Sigmoid colon (tissue), 7 donors: ENCODE results near the gene RASGRF2. TPM values are rescaled to one million over a fixed set of nuclear protein-coding genes. Genes with fewer than 3 reads are reported as not detected.

ENCODE experiments used
- DNase-seq: peaks from one replicate; pipeline ENCODE4 v3.0.0-alpha.2; 2019
- H3K27ac ChIP-seq, 4 donors: fragments of 200-600 bp; sonication (generic); one replicate each; pipeline ENCODE4 v1.5.1; 2016 to 2019; ENCODE audit warnings: mild to moderate bottlenecking in 1 of 4
- H3K27me3 ChIP-seq, 3 donors: fragments of 200-600 bp; sonication (generic); one replicate each; pipeline ENCODE4 v1.5.1; 2019; ENCODE audit warnings: mild to moderate bottlenecking in 1 of 3
- H3K36me3 ChIP-seq, 4 donors: fragments of 200-600 bp; sonication (generic); one replicate each; pipeline ENCODE4 v1.5.1; 2016 to 2019
- H3K4me1 ChIP-seq, 4 donors: fragments of 200-600 bp; sonication (generic); one replicate each; pipeline ENCODE4 v1.5.1; 2017 to 2019
- H3K4me3 ChIP-seq, 4 donors: fragments of 200-600 bp; sonication (generic); one replicate each; pipeline ENCODE4 v1.5.1; 2017 to 2019; ENCODE audit warnings: mild to moderate bottlenecking in 2 of 4, moderate library complexity in 1 of 4
- H3K9me3 ChIP-seq, 4 donors: fragments of 200-600 bp in 3 of 4; sonication (generic) in 3 of 4; one replicate each; pipeline versions ENCODE4 v1.5.1 to v1.6.1; 2013 to 2019
- CTCF ChIP-seq, 4 experiments: fragments of 450-650 bp in 3 of 4; fragments of 200-600 bp in 1 of 4; IDR thresholded peaks; one replicate each; pipeline ENCODE4 v1.5.1; 2016 to 2019; ENCODE audit warnings: antibody characterized with exemption in 4 of 4, mild to moderate bottlenecking in 3 of 4, moderate library complexity in 2 of 4
- EP300 ChIP-seq, 4 donors: sonication (generic); formaldehyde crosslinking; IDR thresholded peaks; one replicate each; pipeline ENCODE4 v1.6.1; 2017; ENCODE audit warnings: antibody characterized with exemption in 4 of 4
- POLR2A ChIP-seq, 2 donors: fragments of 450-650 bp; IDR thresholded peaks; one replicate each; pipeline ENCODE4 v1.6.1; 2016; ENCODE audit warnings: antibody characterized with exemption in 2 of 2, mild to moderate bottlenecking in 2 of 2, moderate library complexity in 2 of 2
- POLR2AphosphoS5 ChIP-seq, 4 donors: sonication (generic); formaldehyde crosslinking; IDR thresholded peaks; one replicate each; pipeline ENCODE4 v1.6.1; 2017; ENCODE audit warnings: antibody characterized with exemption in 4 of 4
- WGBS, 2 donors: extraction: QIAGEN DNeasy Blood & Tissue Kit; methylation state at CpG; one replicate each; pipeline ENCODE4 v1.1.7; 2013; 5-methylcytosine and 5-hydroxymethylcytosine counted together
- intact Hi-C: fragments of 100-400 bp; cut with DNase I; formaldehyde crosslinking; loops from one replicate; pipeline ENCODE4 v1.15.1; 2023
- polyA plus RNA-seq, 3 donors: library from polyadenylated mRNA; stranded (reverse); fragments of 200-250 nt; gene quantifications; one replicate each; pipeline ENCODE4 v1.2.3, GENCODE V29; 2013
- total RNA-seq, 4 donors: library from RNA; depleted of rRNA; stranded (reverse); fragments of >200 nt; gene quantifications; one replicate each; pipeline ENCODE4 v1.1.0, GENCODE V29; 2016
- donor health status: healthy with polysubstance abuse.
- donor health status: Bipolar disorder and iron deficiency.
- donor health status: healthy.

RASGRF2 gene
- total and polyA plus RNA-seq, 7 donors, result under 0.01 to 9.5 (median 6.8) TPM

- Histone ChIP-seq H3K36me3 (no peaks in the 10 kb centered on the region), H3K27ac (no peak overlapping the region), H3K27me3 (no peaks in the 10 kb centered on the region), H3K4me1 (no peaks in the 10 kb centered on the region), H3K9me3 (no peaks in the 10 kb centered on the region), H3K4me3 (no peak overlapping the region)
- TF ChIP-seq POLR2A (IDR thresholded peaks at IDR 0.05), result no peak
- 93 to 100% methylated on average over 1 of the region's 1 CpG for WGBS, 2 donors
- no peak for DNase-seq
- intact Hi-C loops, result no loop called here
Observed at GRCh38 chr5:80990971-80991370, 30.8 kb downstream of the RASGRF2 start.

DNA sequence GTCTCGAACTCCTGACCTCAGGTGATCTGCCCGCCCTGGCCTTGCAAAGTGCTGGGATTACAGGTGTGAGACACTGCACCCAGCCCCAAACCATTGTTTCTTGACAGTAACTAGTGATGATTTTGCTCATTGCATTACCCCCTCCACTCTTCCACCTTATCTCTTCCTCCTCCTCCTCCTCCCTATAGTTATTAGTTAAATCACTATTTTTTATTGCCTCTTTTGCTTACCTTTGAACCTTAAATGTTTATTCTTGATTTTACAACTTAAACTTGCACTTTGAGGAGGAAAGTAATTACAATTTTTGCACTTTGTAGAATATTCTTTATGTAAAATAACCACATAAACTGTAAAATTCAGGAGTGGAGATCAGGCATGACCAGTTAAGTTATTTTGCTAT is 35.7 kb downstream of the RASGRF2 start:
- Histone ChIP-seq H3K36me3 (no peaks in the 10 kb centered on the region), H3K27ac (no peak overlapping the region), H3K9me3 (no peaks in the 10 kb centered on the region), H3K4me1 (no peaks in the 10 kb centered on the region), H3K27me3 (no peaks in the 10 kb centered on the region), H3K4me3 (no peak overlapping the region)
- WGBS, 2 donors, result 41 to 86% methylated on average over 2 of the region's 2 CpGs
- DNase-seq, result no peak
- intact Hi-C loops, result no loop called here
- TF ChIP-seq POLR2A (IDR thresholded peaks at IDR 0.05) (no peak), CTCF (IDR thresholded peaks at IDR 0.05) (no peak), EP300 (IDR thresholded peaks at IDR 0.05) (no peak), POLR2AphosphoS5 (IDR thresholded peaks at IDR 0.05) (no peak)

GRCh38 chr5:80998590-80998979 is 38.4 kb downstream of the RASGRF2 start:
- intact Hi-C loops, result no loop called here
- TF ChIP-seq EP300 (IDR thresholded peaks at IDR 0.05) (no peak), POLR2AphosphoS5 (IDR thresholded peaks at IDR 0.05) (no peak), POLR2A (IDR thresholded peaks at IDR 0.05) (no peak), CTCF (IDR thresholded peaks at IDR 0.05) (no peak)
- 45 to 84% methylated on average over 5 of the region's 5 CpGs for WGBS, 2 donors
- DNase-seq, result no peak
- Histone ChIP-seq H3K4me1 (peaks cover 0 to under 1% (median 0%) of the 10 kb centered on the region in 4 donors), H3K27me3 (no peaks in the 10 kb centered on the region), H3K27ac (no peak overlapping the region), H3K9me3 (no peaks in the 10 kb centered on the region), H3K36me3 (no peaks in the 10 kb centered on the region), H3K4me3 (no peak overlapping the region)

- H3K9me3 ChIP-seq, result no peaks in the 10 kb centered on the region
- H3K4me3 ChIP-seq, result no peak overlapping the region
- WGBS, 2 donors, result 66 to 78% methylated on average over 4 of the region's 4 CpGs
- H3K4me1 ChIP-seq, result peaks cover 0 to 11% (median 0%) of the 10 kb centered on the region in 4 donors
- H3K36me3 ChIP-seq, result no peaks in the 10 kb centered on the region
- intact Hi-C loops, result no loop called here
- H3K27ac ChIP-seq, result peak overlapping the region in 2 of 4 donors; percentile 14 to 37
- TF ChIP-seq CTCF (IDR thresholded peaks at IDR 0.05) (no peak), POLR2A (IDR thresholded peaks at IDR 0.05) (no peak), POLR2AphosphoS5 (IDR thresholded peaks at IDR 0.05) (no peak), EP300 (IDR thresholded peaks at IDR 0.05) (no peak)
- no peak for DNase-seq
- H3K27me3 ChIP-seq, result no peaks in the 10 kb centered on the region
Observed at GRCh38 chr5:81003811-81004386, 43.7 kb downstream of the RASGRF2 start.

DNA sequence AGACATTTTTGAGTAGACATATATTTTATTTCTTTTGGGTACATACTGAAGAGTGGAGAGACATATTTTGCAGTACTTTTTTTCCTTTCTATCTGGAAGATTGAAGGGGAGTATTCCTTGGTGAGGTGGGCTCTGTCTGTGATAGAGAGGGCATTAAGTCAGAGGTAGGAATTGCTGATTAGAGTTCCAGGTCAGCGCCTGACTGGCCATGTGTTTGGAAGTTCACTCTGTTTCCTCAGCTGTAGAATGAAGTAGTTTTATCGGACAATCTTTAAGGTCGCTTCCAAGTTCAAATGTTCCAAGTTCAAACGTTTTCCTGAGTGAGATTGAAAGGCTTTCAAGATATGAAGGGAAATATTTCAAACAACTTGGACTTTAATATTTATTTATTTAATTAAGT is 45.5 kb downstream of the RASGRF2 start:
- peaks cover 0 to 11% (median 0%) of the 10 kb centered on the region in 4 donors for H3K4me1 ChIP-seq
- no peak overlapping the region for H3K4me3 ChIP-seq
- no peaks in the 10 kb centered on the region for H3K27me3 ChIP-seq
- intact Hi-C loops, result no loop called here
- H3K36me3 ChIP-seq, result no peaks in the 10 kb centered on the region
- H3K27ac ChIP-seq, result no peak overlapping the region
- WGBS, 2 donors, result 88 to 89% methylated on average over 4 of the region's 4 CpGs
- H3K9me3 ChIP-seq, result no peaks in the 10 kb centered on the region
- TF ChIP-seq POLR2A (IDR thresholded peaks at IDR 0.05) (no peak), POLR2AphosphoS5 (IDR thresholded peaks at IDR 0.05) (no peak), EP300 (IDR thresholded peaks at IDR 0.05) (no peak), CTCF (IDR thresholded peaks at IDR 0.05) (no peak)
- DNase-seq, result no peak
